GM12878 (cell line): ENCODE measurements around the gene NLRC3. TPM values are rescaled to one million over a fixed set of nuclear protein-coding genes. Genes with fewer than 3 reads are reported as not detected.

ENCODE experiments used
- ATAC-seq: fragments of 200-7000 bp; cut with Tn5 transposase; 3 replicates; pipeline ENCODE4 v1.9.1; 2020; ENCODE audit warnings: mild to moderate bottlenecking, moderate library complexity
- BruUV-seq: library from RNA; stranded (reverse); fragments of 400-500 nt; replicated peaks from 2 replicates; lab custom pipeline; 2021; lab: Mats Ljungman, UMichigan
- CTCF ChIA-PET: fragments of 300-600 bp; sonication (Branson Sonifier 250); formaldehyde crosslinking; extraction: SDS; loops from one replicate; lab custom pipeline; 2021; ENCODE audit warnings: inconsistent platforms; lab: Yijun Ruan, JAX
- POLR2A ChIA-PET: fragments of 350-600 bp; formaldehyde crosslinking; extraction: SDS; loops from one replicate; lab custom pipeline; 2021; ENCODE audit warnings: inconsistent platforms; lab: Charles Lee
- RAD21 ChIA-PET: fragments of 300-600 bp; sonication (Branson Sonifier 250); formaldehyde crosslinking; loops from one replicate; lab custom pipeline; 2023; ENCODE audit warnings: antibody characterized with exemption; ENCODE audit not compliant: unreplicated experiment; lab: Charles Lee
- SMC1A ChIA-PET: fragments of 300-600 bp; sonication (Branson Sonifier 250); formaldehyde crosslinking; loops from one replicate; lab custom pipeline; 2023; ENCODE audit not compliant: unreplicated experiment, uncharacterized antibody; lab: Charles Lee
- DNase-seq: peaks from one replicate; pipeline ENCODE4 v3.0.0-alpha.2; 2011; ENCODE audit warnings: low read depth, low spot score
- FAIRE-seq: peaks from 3 replicates; lab custom pipeline; 2011; peaks lifted over from hg19 to GRCh38; lab: Jason Lieb, UNC
- H2AFZ ChIP-seq: 2 replicates; pipeline ENCODE4 v1.6.0; 2011; ENCODE audit warnings: low read depth, low read length, control low read depth; ENCODE audit not compliant: control insufficient read depth
- H3K27ac ChIP-seq: 2 replicates; pipeline ENCODE4 v1.5.1; 2011; ENCODE audit warnings: control low read depth; ENCODE audit not compliant: control insufficient read depth, insufficient read depth
- H3K27me3 ChIP-seq, 2 experiments: replicated peaks in 1 of 2; 2 replicates each; pipeline versions ENCODE4 v1.6.0 to v1.6.1; 2011; ENCODE audit warnings: low read length in 1 of 2; ENCODE audit not compliant: control insufficient read depth in 2 of 2, insufficient read depth in 2 of 2
- H3K36me3 ChIP-seq, 2 experiments: 2 replicates each; pipeline ENCODE4 v1.5.1; 2011; ENCODE audit warnings: low read length in 1 of 2; ENCODE audit not compliant: control insufficient read depth in 2 of 2, insufficient read depth in 2 of 2
- H3K4me1 ChIP-seq: 2 replicates; pipeline ENCODE4 v1.6.1; 2011; ENCODE audit warnings: mild to moderate bottlenecking, low read length, moderate library complexity, mixed read lengths; ENCODE audit not compliant: control insufficient read depth, insufficient read depth
- H3K4me2 ChIP-seq: 2 replicates; pipeline ENCODE4 v1.6.0; 2011; ENCODE audit warnings: control low read depth; ENCODE audit not compliant: control insufficient read depth, insufficient read depth
- H3K4me3 ChIP-seq: fragments of 200-600 bp; sonication (generic); 2 replicates; pipeline ENCODE4 v1.5.1; 2016
- H3K79me2 ChIP-seq: 2 replicates; pipeline ENCODE4 v1.6.0; 2011; ENCODE audit warnings: low read length; ENCODE audit not compliant: control insufficient read depth, insufficient read depth
- H3K9ac ChIP-seq: 2 replicates; pipeline ENCODE4 v1.8.0; 2011; ENCODE audit warnings: low read length, control low read depth, mixed read lengths; ENCODE audit not compliant: control insufficient read depth, insufficient read depth
- H3K9me3 ChIP-seq: replicated peaks from 3 replicates; pipeline ENCODE4 v1.5.1; 2011; ENCODE audit warnings: mild to moderate bottlenecking, low read length; ENCODE audit not compliant: control insufficient read depth, insufficient read depth
- H4K20me1 ChIP-seq: 2 replicates; pipeline ENCODE4 v1.6.0; 2011; ENCODE audit not compliant: control insufficient read depth, insufficient read depth
- BRCA1 ChIP-seq: IDR thresholded peaks from 2 replicates; pipeline ENCODE4 v1.6.1; 2011; ENCODE audit warnings: low read depth, low read length, improper control_type of control experiment
- CBFB ChIP-seq: IDR thresholded peaks from 2 replicates; pipeline ENCODE4 v1.6.1; 2016; ENCODE audit warnings: antibody characterized with exemption, low read depth
- CHD2 ChIP-seq: IDR thresholded peaks from 2 replicates; pipeline ENCODE4 v1.6.1; 2011; ENCODE audit warnings: low read depth, low read length, improper control_type of control experiment, borderline replicate concordance
- ESRRA ChIP-seq: IDR thresholded peaks from 2 replicates; pipeline ENCODE4 v1.6.1; 2012; ENCODE audit warnings: mild to moderate bottlenecking, low read length, improper control_type of control experiment
- FOXK2 ChIP-seq: fragments of 450-650 bp; IDR thresholded peaks from 2 replicates; pipeline ENCODE4 v1.6.1; 2017; ENCODE audit warnings: mild to moderate bottlenecking, moderate library complexity
- GATAD2B ChIP-seq: fragments of 450-650 bp; conservative IDR thresholded peaks from 2 replicates; pipeline ENCODE4 v1.6.1; 2017; ENCODE audit warnings: low read depth, mild to moderate bottlenecking, moderate library complexity
- KLF5 ChIP-seq: fragments of 450-650 bp; IDR thresholded peaks from 2 replicates; pipeline ENCODE4 v1.6.1; 2014; ENCODE audit warnings: mild to moderate bottlenecking; ENCODE audit not compliant: partially characterized antibody
- LARP7 ChIP-seq: fragments of 450-650 bp; IDR thresholded peaks from 2 replicates; pipeline ENCODE4 v1.6.1; 2017; ENCODE audit warnings: mild to moderate bottlenecking
- RBBP5 ChIP-seq: fragments of 200-600 bp; sonication (generic); conservative IDR thresholded peaks from 2 replicates; pipeline ENCODE4 v1.6.1; 2016
- SMAD1 ChIP-seq: fragments of 450-650 bp; IDR thresholded peaks from 2 replicates; pipeline ENCODE4 v1.6.1; 2018; ENCODE audit warnings: mild to moderate bottlenecking, low read depth; ENCODE audit not compliant: partially characterized antibody
- SMARCA5 ChIP-seq: fragments of 450-650 bp; IDR thresholded peaks from 2 replicates; pipeline ENCODE4 v1.6.1; 2017; ENCODE audit warnings: mild to moderate bottlenecking
- SUZ12 ChIP-seq: fragments of 200-600 bp; sonication (generic); IDR thresholded peaks from one replicate; pipeline ENCODE4 v1.6.1; 2018; ENCODE audit warnings: antibody characterized with exemption, mild to moderate bottlenecking; ENCODE audit not compliant: unreplicated experiment
- TCF12 ChIP-seq: IDR thresholded peaks from 2 replicates; pipeline ENCODE4 v1.6.1; 2011; ENCODE audit warnings: low read depth, mild to moderate bottlenecking, low read length
- ZBTB40 ChIP-seq: fragments of 450-650 bp; IDR thresholded peaks from 2 replicates; pipeline ENCODE4 v1.6.1; 2016; ENCODE audit warnings: mild to moderate bottlenecking, moderate library complexity, borderline replicate concordance
- WGBS: methylation state at CpG from one replicate; pipeline ENCODE4 v1.1.6; 2016; ENCODE audit warnings: low lambda C conversion rate; ENCODE audit not compliant: insufficient replicate concordance, insufficient coverage; ENCODE audit errors: missing lambda C conversion rate; 5-methylcytosine and 5-hydroxymethylcytosine counted together
- in situ Hi-C: fragments of 300-500 bp; cut with MboI; formaldehyde crosslinking; loops from 9 replicates; pipeline ENCODE4 v1.14.3; 2018; ENCODE audit warnings: mixed read lengths
- intact Hi-C: fragments of 100-400 bp; cut with micrococcal nuclease; formaldehyde crosslinking; loops from one replicate; pipeline ENCODE4 v1.14.2; 2022; ENCODE audit not compliant: unreplicated experiment
- polyA plus RNA-seq, 11 experiments: library from polyadenylated mRNA; depleted of rRNA in 4 of 11; unstranded in 6 of 11; stranded (reverse) in 5 of 11; fragments of >200 nt; fragmentation: Nextera tagmentation in 4 of 11; fragmentation: Illumina TruSeq in 1 of 11; extraction: Ambion mirVana in 4 of 11; extraction: Trizol in 1 of 11; gene quantifications; 1 replicate in 1 of 11; 2 replicates in 10 of 11; pipeline versions ENCODE4 v1.2.1 to v1.2.3, GENCODE V29; 2011 to 2016; ENCODE audit warnings: inconsistent platforms in 2 of 11, missing spikeins in 2 of 11, low read depth in 1 of 11
- total RNA-seq, 4 experiments: library from RNA; depleted of rRNA in 3 of 4; stranded (reverse); fragments of >200 nt in 3 of 4; fragmentation: Illumina TruSeq in 1 of 4; extraction: Trizol in 1 of 4; gene quantifications; 2 replicates each; pipeline versions ENCODE4 v1.2.1 to v1.2.3, GENCODE V29; 2013 to 2021

Gene NLRC3
- total and polyA plus RNA-seq, 10 of the 15 experiments (the other 5 are each of a cell fraction or from before 2014, with no cell fraction given), result 2.2 to 17.8 (median 7.6) TPM

- intact Hi-C loops, result no loop called here
- RAD21 ChIA-PET, result no interaction called here
- no peak overlapping the region for H2AFZ ChIP-seq
- FAIRE-seq, result no peak
- no peak overlapping the region for H3K4me3 ChIP-seq
- no peaks in the 10 kb centered on the region for H4K20me1 ChIP-seq
- no peaks in the 10 kb centered on the region for H3K79me2 ChIP-seq
- H3K27me3 ChIP-seq, result no peaks in the 10 kb centered on the region
- CTCF ChIA-PET, result no interaction called here
- 91% methylated on average over 28 of the region's 29 CpGs for WGBS
- TF ChIP-seq BRCA1, result no peak
- no peak for TF ChIP-seq RBBP5
- TF ChIP-seq KLF5, result no peak
- TF ChIP-seq FOXK2, result no peak
- no peak for TF ChIP-seq LARP7
- TF ChIP-seq SMAD1, result no peak
- no peak for TF ChIP-seq CHD2
- no peak for TF ChIP-seq CBFB
- TF ChIP-seq GATAD2B, result no peak
- TF ChIP-seq ESRRA, result no peak
- TF ChIP-seq ZBTB40, result no peak
- TF ChIP-seq SMARCA5, result no peak
- TF ChIP-seq TCF12, result no peak
- no peak for TF ChIP-seq SUZ12
- in situ Hi-C loops, result no loop called here
- no peak overlapping the region for H3K9ac ChIP-seq
- no peak overlapping the region for H3K4me2 ChIP-seq
- H3K27ac ChIP-seq, result no peak overlapping the region
- POLR2A ChIA-PET, result no interaction called here
- H3K9me3 ChIP-seq, result no peaks in the 10 kb centered on the region
- BruUV-seq, result no TSS peak
- SMC1A ChIA-PET, result interaction anchor here (0.6 to 0.7 kb wide), 3 partner anchors 13 to 435 kb away, joined by 3 read pairs; no protein-coding TSS in a partner anchor
- no peak for DNase-seq
- H3K4me1 ChIP-seq, result no peaks in the 10 kb centered on the region
- H3K36me3 ChIP-seq, result peaks cover 0 to 3% of the 10 kb centered on the region in 2 experiments; a peak in 3 of 4 replicates
- no peak for ATAC-seq
Observed at GRCh38 chr16:3562914-3563480, 14.2 kb downstream of the NLRC3 start.
